HCT116 (cell line): ENCODE measurements around the gene SLAIN1. TPM values are rescaled to one million over a fixed set of nuclear protein-coding genes. Genes with fewer than 3 reads are reported as not detected.
"Not testable (repeated sequence)": the region's sequence is repeated elsewhere in the genome, so short reads cannot be mapped to it uniquely, and the experiment has no call there.

Experiments used
- ATAC-seq: fragments of 200-7000 bp; cut with Tn5 transposase; 2 replicates; pipeline ENCODE4 v1.9.1; 2020; ENCODE audit warnings: mild to moderate bottlenecking, moderate library complexity
- BruUV-seq: library from RNA; stranded (reverse); fragments of 400-500 nt; replicated peaks from 2 replicates; lab custom pipeline; 2021; lab: Mats Ljungman, UMichigan
- CTCF ChIA-PET: fragments of 300-600 bp; sonication (Branson Sonifier 250); formaldehyde crosslinking; loops from one replicate; lab custom pipeline; 2021; ENCODE audit warnings: antibody characterized with exemption; lab: Charles Lee
- POLR2A ChIA-PET: fragments of 300-600, 350-600 bp; sonication (Branson Sonifier 250); formaldehyde crosslinking; loops from one replicate; lab custom pipeline; 2021; ENCODE audit warnings: antibody characterized with exemption; lab: Charles Lee
- RAD21 ChIA-PET, 2 experiments: fragments of 300-600 bp; sonication (Branson Sonifier 250); formaldehyde crosslinking; loops; one replicate each; lab custom pipeline; 2023; ENCODE audit warnings: low total read pairs in 2 of 2; ENCODE audit not compliant: uncharacterized antibody in 2 of 2, unreplicated experiment in 2 of 2, low non-redundant PET in 1 of 2; lab: Charles Lee
- DNase-seq: peaks from one replicate; pipeline ENCODE4 v3.0.0-alpha.2; 2010; ENCODE audit warnings: low read depth, low spot score
- H2AFZ ChIP-seq: fragments of 200-600 bp; shearing (Covaris generic), sonication (generic); 2 replicates; pipeline ENCODE4 v1.6.1; 2017; ENCODE audit warnings: low read depth, mixed run types, mixed read lengths, antibody characterized with exemption, low read length; ENCODE audit not compliant: poor library complexity, severe bottlenecking
- H3K27ac ChIP-seq: 2 replicates; pipeline ENCODE4 v1.5.1; 2012; ENCODE audit warnings: low read depth, low read length
- H3K27me3 ChIP-seq: fragments of 200-600 bp; sonication (generic); 2 replicates; pipeline ENCODE4 v1.6.1; 2016; ENCODE audit warnings: mixed run types, low read length, mixed read lengths; ENCODE audit not compliant: insufficient read depth
- H3K36me3 ChIP-seq, 2 experiments: fragments of 200-500 bp in 1 of 2; fragments of 200-600 bp in 1 of 2; sonication (Bioruptor generic) in 1 of 2; sonication (generic) in 1 of 2; 2 replicates each; pipeline versions ENCODE4 v1.5.1 to v1.6.1; 2014 to 2016; ENCODE audit warnings: low read length in 2 of 2, inconsistent platforms in 1 of 2, mixed read lengths in 1 of 2, mixed run types in 1 of 2; ENCODE audit not compliant: insufficient read depth in 2 of 2, control insufficient read depth in 1 of 2
- H3K4me1 ChIP-seq, 2 experiments: fragments of 200-600 bp in 1 of 2; sonication (generic) in 1 of 2; 2 replicates each; pipeline versions ENCODE4 v1.5.1 to v1.6.1; 2012 to 2017; ENCODE audit warnings: low read length in 2 of 2, inconsistent platforms in 1 of 2, mild to moderate bottlenecking in 1 of 2, mixed read lengths in 1 of 2, mixed run types in 1 of 2, moderate library complexity in 1 of 2; ENCODE audit not compliant: insufficient read depth in 2 of 2, control insufficient read depth in 1 of 2
- H3K4me2 ChIP-seq: fragments of 200-600 bp; sonication (generic); 2 replicates; pipeline ENCODE4 v1.6.1; 2017; ENCODE audit warnings: mixed run types, low read length, mixed read lengths
- H3K4me3 ChIP-seq, 2 experiments: fragments of 200-600 bp in 1 of 2; sonication (generic) in 1 of 2; replicated peaks in 1 of 2; 2 replicates each; pipeline ENCODE4 v1.5.1; 2011 to 2016; ENCODE audit warnings: low read length in 2 of 2, control low read depth in 1 of 2, low read depth in 1 of 2, mild to moderate bottlenecking in 1 of 2, mixed read lengths in 1 of 2, mixed run types in 1 of 2
- H3K79me2 ChIP-seq: fragments of 200-600 bp; sonication (generic); 2 replicates; pipeline ENCODE4 v1.6.1; 2017; ENCODE audit warnings: mild to moderate bottlenecking, mixed run types, low read length, moderate library complexity, mixed read lengths; ENCODE audit not compliant: insufficient read depth
- H3K9ac ChIP-seq: fragments of 200-600 bp; sonication (generic); 2 replicates; pipeline ENCODE4 v1.6.1; 2016; ENCODE audit warnings: low read length, mixed read lengths
- H3K9me2 ChIP-seq: fragments of 200-600 bp; sonication (generic), shearing (Covaris generic); 2 replicates; pipeline ENCODE4 v1.6.1; 2017; ENCODE audit warnings: mixed run types, mild to moderate bottlenecking, moderate library complexity; ENCODE audit not compliant: insufficient read depth
- H3K9me3 ChIP-seq, 2 experiments: fragments of 200-500 bp in 1 of 2; fragments of 200-600 bp in 1 of 2; sonication (Bioruptor generic) in 1 of 2; sonication (generic) in 1 of 2; 2 replicates each; pipeline ENCODE4 v1.6.1; 2014 to 2017; ENCODE audit warnings: low read length in 2 of 2, mixed read lengths in 2 of 2, inconsistent platforms in 1 of 2, low read depth in 1 of 2, mild to moderate bottlenecking in 1 of 2, mixed run types in 1 of 2, moderate library complexity in 1 of 2; ENCODE audit not compliant: control insufficient read depth in 1 of 2, insufficient read depth in 1 of 2
- H4K20me1 ChIP-seq: fragments of 200-600 bp; sonication (generic), shearing (Covaris generic); 2 replicates; pipeline ENCODE4 v1.6.1; 2017; ENCODE audit warnings: mixed run types, mild to moderate bottlenecking, moderate library complexity; ENCODE audit not compliant: insufficient read depth
- ATF3 ChIP-seq: IDR thresholded peaks from 2 replicates; pipeline ENCODE4 v1.6.1; 2012
- CBX3 ChIP-seq: IDR thresholded peaks from 2 replicates; pipeline ENCODE4 v1.6.1; 2012; ENCODE audit warnings: low read depth
- CEBPB ChIP-seq: IDR thresholded peaks from 2 replicates; pipeline ENCODE4 v1.6.1; 2012; ENCODE audit warnings: low read depth
- ELF1 ChIP-seq: IDR thresholded peaks from 2 replicates; pipeline ENCODE4 v1.6.1; 2012; ENCODE audit warnings: low read depth, borderline replicate concordance
- EZH2 ChIP-seq: fragments of 200-600 bp; sonication (generic); IDR thresholded peaks from 2 replicates; pipeline ENCODE4 v1.6.1; 2017; ENCODE audit warnings: antibody characterized with exemption, mixed run types
- FOSL1 ChIP-seq: IDR thresholded peaks from 2 replicates; pipeline ENCODE4 v1.6.1; 2012; ENCODE audit warnings: low read depth
- POLR2A ChIP-seq: IDR thresholded peaks from 2 replicates; pipeline ENCODE4 v1.7.0; 2011; ENCODE audit warnings: borderline replicate concordance; ENCODE audit not compliant: insufficient read depth, insufficient read length; ENCODE audit errors: extremely low read depth
- POLR2AphosphoS5 ChIP-seq: IDR thresholded peaks from 2 replicates; pipeline ENCODE4 v1.6.1; 2011; ENCODE audit warnings: mild to moderate bottlenecking, low read depth, low read length, moderate library complexity
- REST ChIP-seq: IDR thresholded peaks from 2 replicates; pipeline ENCODE4 v1.6.1; 2012; ENCODE audit warnings: low read depth
- SP1 ChIP-seq: IDR thresholded peaks from 2 replicates; pipeline ENCODE4 v1.6.1; 2012; ENCODE audit warnings: low read depth
- TCF7L2 ChIP-seq: IDR thresholded peaks from 2 replicates; pipeline ENCODE4 v1.7.0; 2011; ENCODE audit warnings: borderline replicate concordance, inconsistent platforms; ENCODE audit not compliant: insufficient read depth, insufficient read length; ENCODE audit errors: extremely low read depth
- YY1 ChIP-seq: IDR thresholded peaks from 2 replicates; pipeline ENCODE4 v1.6.1; 2011; ENCODE audit warnings: low read length, low read depth, moderate library complexity, mild to moderate bottlenecking; ENCODE audit not compliant: insufficient replicate concordance; ENCODE audit errors: extremely low read depth
- ZBTB33 ChIP-seq: IDR thresholded peaks from 2 replicates; pipeline ENCODE4 v1.6.1; 2011; ENCODE audit warnings: mild to moderate bottlenecking, low read length, moderate library complexity; ENCODE audit not compliant: insufficient replicate concordance; ENCODE audit errors: extremely low read depth
- intact Hi-C: fragments of 100-400 bp; cut with micrococcal nuclease; formaldehyde crosslinking; loops from 2 replicates; pipeline ENCODE4 v1.10.0; 2022
- total RNA-seq: library from RNA; stranded (reverse); gene quantifications from one replicate; pipeline ENCODE4 v1.2.1, GENCODE V29; 2021; ENCODE audit not compliant: unreplicated experiment

SLAIN1 gene
- total RNA-seq, 1 experiment from 2014 or later, result 0.34 TPM

- Histone ChIP-seq H3K9me2 (no peaks in the 10 kb centered on the region), H4K20me1 (no peaks in the 10 kb centered on the region), H3K9ac (no peak overlapping the region)
- BruUV-seq, result no TSS peak
- TF ChIP-seq POLR2AphosphoS5, result no peak
- TF ChIP-seq POLR2A, result no peak
- no peak for TF ChIP-seq SP1
- no peak for TF ChIP-seq REST
- TF ChIP-seq FOSL1, result no peak
- no peak for TF ChIP-seq ZBTB33
- TF ChIP-seq EZH2, result no peak
- TF ChIP-seq TCF7L2, result no peak
- TF ChIP-seq CEBPB, result no peak
- TF ChIP-seq ATF3, result no peak
- no peak for TF ChIP-seq ELF1
- no peak for TF ChIP-seq YY1
- TF ChIP-seq CBX3, result no peak
- TF ChIP-seq, all 23 proteins: peak for 0
- intact Hi-C loops, result no loop called here
- H3K27ac ChIP-seq, result no peak overlapping the region
- H3K4me1 ChIP-seq, result no peaks in the 10 kb centered on the region
- no peaks in the 10 kb centered on the region for H3K79me2 ChIP-seq
- no peaks in the 10 kb centered on the region for H3K27me3 ChIP-seq
- POLR2A ChIA-PET, result no interaction called here
- no peak overlapping the region for H3K4me3 ChIP-seq
- H3K4me2 ChIP-seq, result no peak overlapping the region
- DNase-seq (no peak), ATAC-seq (no peak)
- no peaks in the 10 kb centered on the region for H3K9me3 ChIP-seq
- CTCF ChIA-PET, result no interaction called here
- no peak overlapping the region for H2AFZ ChIP-seq
- RAD21 ChIA-PET, result no interaction called here
- H3K36me3 ChIP-seq, result no peaks in the 10 kb centered on the region
Observed at GRCh38 chr13:77653301-77653700, 44.2 kb upstream of the SLAIN1 start.

GRCh38 chr13:77660016-77660415, 37.5 kb upstream of the SLAIN1 start:
- H3K4me3 ChIP-seq, H2AFZ ChIP-seq, H3K27ac ChIP-seq, H3K9me2 ChIP-seq, POLR2A ChIA-PET, H4K20me1 ChIP-seq, H3K36me3 ChIP-seq, H3K79me2 ChIP-seq, RAD21 ChIA-PET, CTCF ChIA-PET, ATAC-seq, H3K9ac ChIP-seq, intact Hi-C loops, H3K4me2 ChIP-seq, H3K9me3 ChIP-seq, BruUV-seq, H3K27me3 ChIP-seq, DNase-seq, H3K4me1 ChIP-seq: not testable (repeated sequence)
